ENCODE measurements around the gene ADAM12. TPM values are rescaled to one million over a fixed set of nuclear protein-coding genes. Genes with fewer than 3 reads are reported as not detected.

Gene ADAM12
- total RNA-seq, 2 donors from 2014 or later, result 15.2 to 36.6 TPM

GRCh38 chr10:126101325-126101724 lies 287.0 kb downstream of the ADAM12 start:
- ATAC-seq (no peak), DNase-seq (no peak)
- H3K27ac Mint-ChIP-seq, result no peak overlapping the region
- no peaks in the 10 kb centered on the region for H3K36me3 Mint-ChIP-seq (ENCODE audit: low read depth)
- no peaks in the 10 kb centered on the region for H3K9me3 ChIP-seq (ENCODE audit: control insufficient read depth, low read length, poor library complexity, severe bottlenecking)
- H3K4me1 Mint-ChIP-seq, result no peaks in the 10 kb centered on the region
- no peaks in the 10 kb centered on the region for H3K27me3 Mint-ChIP-seq
- H3K4me3 Mint-ChIP-seq, result no peak overlapping the region

- Mint-ChIP-seq H3K27me3 (no peaks in the 10 kb centered on the region), H3K4me3 (no peak overlapping the region), H3K36me3 (ENCODE audit: low read depth) (no peaks in the 10 kb centered on the region), H3K27ac (no peak overlapping the region), H3K4me1 (no peaks in the 10 kb centered on the region)
- no peaks in the 10 kb centered on the region for H3K9me3 ChIP-seq (ENCODE audit: control insufficient read depth, low read length, poor library complexity, severe bottlenecking)
- DNase-seq, result no peak
- ATAC-seq, result no peak
These were observed 288.9 kb downstream of the ADAM12 start for GRCh38 chr10:126099366-126099765.

GRCh38 chr10:126098226-126098581 lies 290.1 kb downstream of the ADAM12 start:
- Mint-ChIP-seq H3K36me3 (ENCODE audit: low read depth) (no peaks in the 10 kb centered on the region), H3K27ac (no peak overlapping the region), H3K4me1 (no peaks in the 10 kb centered on the region), H3K4me3 (no peak overlapping the region), H3K27me3 (no peaks in the 10 kb centered on the region)
- DNase-seq (no peak), ATAC-seq (no peak)
- no peaks in the 10 kb centered on the region for H3K9me3 ChIP-seq (ENCODE audit: control insufficient read depth, low read length, poor library complexity, severe bottlenecking)

- H3K27me3 Mint-ChIP-seq, result no peaks in the 10 kb centered on the region
- no peaks in the 10 kb centered on the region for H3K4me1 Mint-ChIP-seq
- DNase-seq, result no peak
- no peaks in the 10 kb centered on the region for H3K36me3 Mint-ChIP-seq (ENCODE audit: low read depth)
- ATAC-seq, result no peak
- H3K9me3 ChIP-seq (ENCODE audit: control insufficient read depth, low read length, poor library complexity, severe bottlenecking), result no peaks in the 10 kb centered on the region
- no peak overlapping the region for H3K4me3 Mint-ChIP-seq
- no peak overlapping the region for H3K27ac Mint-ChIP-seq
These were observed 290.6 kb downstream of the ADAM12 start for GRCh38 chr10:126097558-126098225.

- ATAC-seq (no peak), DNase-seq (no peak)
- H3K9me3 ChIP-seq (ENCODE audit: control insufficient read depth, low read length, poor library complexity, severe bottlenecking), result no peaks in the 10 kb centered on the region
- no peaks in the 10 kb centered on the region for H3K36me3 Mint-ChIP-seq (ENCODE audit: low read depth)
- no peak overlapping the region for H3K4me3 Mint-ChIP-seq
- no peaks in the 10 kb centered on the region for H3K27me3 Mint-ChIP-seq
- no peaks in the 10 kb centered on the region for H3K4me1 Mint-ChIP-seq
- no peak overlapping the region for H3K27ac Mint-ChIP-seq
These were observed 293.7 kb downstream of the ADAM12 start for GRCh38 chr10:126094537-126094936.

GRCh38 chr10:126092366-126093215 lies 295.7 kb downstream of the ADAM12 start:
- no peak for DNase-seq
- Mint-ChIP-seq H3K4me3 (no peak overlapping the region), H3K4me1 (no peaks in the 10 kb centered on the region), H3K36me3 (ENCODE audit: low read depth) (no peaks in the 10 kb centered on the region), H3K27me3 (no peaks in the 10 kb centered on the region), H3K27ac (no peak overlapping the region)
- ATAC-seq, result no peak
- no peaks in the 10 kb centered on the region for H3K9me3 ChIP-seq (ENCODE audit: control insufficient read depth, low read length, poor library complexity, severe bottlenecking)

- H3K27me3 Mint-ChIP-seq, result no peaks in the 10 kb centered on the region
- H3K4me3 Mint-ChIP-seq, result no peak overlapping the region
- no peaks in the 10 kb centered on the region for H3K4me1 Mint-ChIP-seq
- ATAC-seq (no peak), DNase-seq (no peak)
- H3K27ac Mint-ChIP-seq, result no peak overlapping the region
- no peaks in the 10 kb centered on the region for H3K36me3 Mint-ChIP-seq (ENCODE audit: low read depth)
- H3K9me3 ChIP-seq (ENCODE audit: control insufficient read depth, low read length, poor library complexity, severe bottlenecking), result no peaks in the 10 kb centered on the region
These were observed 297.2 kb downstream of the ADAM12 start for GRCh38 chr10:126090911-126091728.

GRCh38 chr10:126090443-126090842 lies 297.8 kb downstream of the ADAM12 start:
- Mint-ChIP-seq H3K4me3 (no peak overlapping the region), H3K27me3 (no peaks in the 10 kb centered on the region), H3K4me1 (no peaks in the 10 kb centered on the region), H3K27ac (no peak overlapping the region), H3K36me3 (ENCODE audit: low read depth) (no peaks in the 10 kb centered on the region)
- no peak for ATAC-seq
- no peaks in the 10 kb centered on the region for H3K9me3 ChIP-seq (ENCODE audit: control insufficient read depth, low read length, poor library complexity, severe bottlenecking)
- DNase-seq, result no peak

- Mint-ChIP-seq H3K27ac (no peak overlapping the region), H3K36me3 (ENCODE audit: low read depth) (no peaks in the 10 kb centered on the region), H3K4me1 (no peaks in the 10 kb centered on the region), H3K27me3 (no peaks in the 10 kb centered on the region), H3K4me3 (no peak overlapping the region)
- no peak for DNase-seq
- H3K9me3 ChIP-seq (ENCODE audit: control insufficient read depth, low read length, poor library complexity, severe bottlenecking), result no peaks in the 10 kb centered on the region
- no peak for ATAC-seq
These were observed 300.3 kb downstream of the ADAM12 start for GRCh38 chr10:126087796-126088505.

GRCh38 chr10:126087153-126087680 lies 301.1 kb downstream of the ADAM12 start:
- H3K4me1 Mint-ChIP-seq, result no peaks in the 10 kb centered on the region
- no peak for DNase-seq
- H3K27me3 Mint-ChIP-seq, result no peaks in the 10 kb centered on the region

GRCh38 chr10:126085806-126086205 lies 302.5 kb downstream of the ADAM12 start:
- Mint-ChIP-seq H3K4me1 (no peaks in the 10 kb centered on the region), H3K36me3 (ENCODE audit: low read depth) (no peaks in the 10 kb centered on the region), H3K27me3 (no peaks in the 10 kb centered on the region), H3K27ac (no peak overlapping the region), H3K4me3 (no peak overlapping the region)
- no peak for DNase-seq
- no peaks in the 10 kb centered on the region for H3K9me3 ChIP-seq (ENCODE audit: control insufficient read depth, low read length, poor library complexity, severe bottlenecking)
- ATAC-seq, result no peak

More at GRCh38 chr10:126087153-126087680, 301.1 kb downstream of the ADAM12 start:
- H3K36me3 Mint-ChIP-seq (ENCODE audit: low read depth), result no peaks in the 10 kb centered on the region
- no peak for ATAC-seq
- H3K4me3 Mint-ChIP-seq, result no peak overlapping the region
- no peaks in the 10 kb centered on the region for H3K9me3 ChIP-seq (ENCODE audit: control insufficient read depth, low read length, poor library complexity, severe bottlenecking)
- H3K27ac Mint-ChIP-seq, result no peak overlapping the region

- DNase-seq (no peak), ATAC-seq (no peak)
- no peaks in the 10 kb centered on the region for H3K9me3 ChIP-seq (ENCODE audit: control insufficient read depth, low read length, poor library complexity, severe bottlenecking)
- Mint-ChIP-seq H3K4me1 (no peaks in the 10 kb centered on the region), H3K36me3 (ENCODE audit: low read depth) (no peaks in the 10 kb centered on the region), H3K4me3 (no peak overlapping the region), H3K27me3 (no peaks in the 10 kb centered on the region), H3K27ac (no peak overlapping the region)
These were observed 303.9 kb downstream of the ADAM12 start for GRCh38 chr10:126084369-126084768.
